KG1 (cell line): ENCODE data around the gene TTC39B.

ENCODE experiments used
- DNase-seq: peaks from one replicate; lab custom pipeline; 2025; lab: John Stamatoyannopoulos, UW

TTC39B gene

GRCh38 chr9:15132091-15132490, 174.9 kb downstream of the TTC39B start:
- DNase-seq = no peak

- no peak for DNase-seq
These were observed 175.9 kb downstream of the TTC39B start for GRCh38 chr9:15131094-15131493.

GRCh38 chr9:15127831-15128230, 179.2 kb downstream of the TTC39B start:
- no peak for DNase-seq

- DNase-seq = no peak
These were observed 185.4 kb downstream of the TTC39B start for GRCh38 chr9:15121630-15122029.

- no peak for DNase-seq
These were observed 190.9 kb downstream of the TTC39B start for GRCh38 chr9:15116130-15116580.

- DNase-seq = no peak
These were observed 191.3 kb downstream of the TTC39B start for GRCh38 chr9:15115702-15116101.

GRCh38 chr9:15115041-15115440, 192.0 kb downstream of the TTC39B start:
- DNase-seq = no peak
